SU-DHL-6 (cell line): Measurements from ENCODE around the gene RTEL1.

Source experiments
- EZH2phosphoT487 ChIP-seq: fragments of 200-600 bp; sonication (generic), shearing (Covaris generic); conservative IDR thresholded peaks from 2 replicates; pipeline ENCODE4 v1.6.1; 2018; ENCODE audit warnings: mild to moderate bottlenecking, antibody characterized with exemption, low read length, moderate library complexity, mixed read lengths
- TF ChIP-seq, protein P1 (sequence below): fragments of 200-600 bp; sonication (generic); IDR thresholded peaks from one replicate; pipeline ENCODE4 v1.5.1; 2017; ENCODE audit warnings: antibody characterized with exemption, mild to moderate bottlenecking, low read length, moderate library complexity; ENCODE audit not compliant: insufficient read depth, poor library complexity, severe bottlenecking

DNA sequence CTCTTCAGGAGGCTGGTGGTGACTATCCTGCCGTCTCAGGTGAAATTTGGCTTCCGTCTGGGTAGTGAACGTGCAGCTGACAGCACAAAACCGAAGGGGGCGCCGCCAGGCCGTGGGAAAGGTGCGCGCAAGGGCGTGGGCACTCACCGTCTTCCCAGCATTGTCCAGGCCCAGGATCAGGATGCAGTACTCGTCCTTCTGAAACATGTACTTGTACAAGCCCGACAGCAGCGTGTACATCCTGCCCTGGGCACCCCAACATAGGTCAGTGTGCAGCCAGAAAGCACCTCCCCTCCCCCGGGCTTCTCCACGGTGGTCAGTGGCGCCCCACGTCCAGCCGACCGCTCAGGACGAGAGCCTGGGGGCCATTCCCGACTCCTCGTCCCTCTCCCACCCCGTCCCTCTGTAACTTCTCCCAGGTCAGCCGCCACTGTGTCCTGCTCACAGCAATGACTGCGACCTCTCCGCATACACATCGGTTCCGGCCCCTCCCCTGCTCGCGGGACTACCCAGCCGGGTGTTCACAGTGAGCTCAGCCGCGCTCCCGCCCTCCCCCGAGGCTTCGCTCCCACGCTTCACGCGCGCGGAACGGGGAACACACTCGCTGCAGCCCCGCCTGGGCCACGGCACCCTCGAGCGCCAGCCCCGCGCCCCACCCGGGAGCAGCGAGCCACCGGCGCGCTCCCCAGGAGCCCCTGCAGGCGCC lies 48.9 kb downstream of the RTEL1 start:
- TF ChIP-seq, protein P1, sequence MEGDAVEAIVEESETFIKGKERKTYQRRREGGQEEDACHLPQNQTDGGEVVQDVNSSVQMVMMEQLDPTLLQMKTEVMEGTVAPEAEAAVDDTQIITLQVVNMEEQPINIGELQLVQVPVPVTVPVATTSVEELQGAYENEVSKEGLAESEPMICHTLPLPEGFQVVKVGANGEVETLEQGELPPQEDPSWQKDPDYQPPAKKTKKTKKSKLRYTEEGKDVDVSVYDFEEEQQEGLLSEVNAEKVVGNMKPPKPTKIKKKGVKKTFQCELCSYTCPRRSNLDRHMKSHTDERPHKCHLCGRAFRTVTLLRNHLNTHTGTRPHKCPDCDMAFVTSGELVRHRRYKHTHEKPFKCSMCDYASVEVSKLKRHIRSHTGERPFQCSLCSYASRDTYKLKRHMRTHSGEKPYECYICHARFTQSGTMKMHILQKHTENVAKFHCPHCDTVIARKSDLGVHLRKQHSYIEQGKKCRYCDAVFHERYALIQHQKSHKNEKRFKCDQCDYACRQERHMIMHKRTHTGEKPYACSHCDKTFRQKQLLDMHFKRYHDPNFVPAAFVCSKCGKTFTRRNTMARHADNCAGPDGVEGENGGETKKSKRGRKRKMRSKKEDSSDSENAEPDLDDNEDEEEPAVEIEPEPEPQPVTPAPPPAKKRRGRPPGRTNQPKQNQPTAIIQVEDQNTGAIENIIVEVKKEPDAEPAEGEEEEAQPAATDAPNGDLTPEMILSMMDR: peak; percentile 81
- TF ChIP-seq EZH2phosphoT487: no peak
